GM12891 (cell line): ENCODE results near the gene SSU72.
"Not testable (repeated sequence)": the region's sequence is repeated elsewhere in the genome, so short reads cannot be mapped to it uniquely, and the experiment has no call there.

Experiments used
- POLR2A ChIP-seq: IDR thresholded peaks from 2 replicates; pipeline ENCODE4 v1.6.1; 2011; ENCODE audit warnings: low read depth, low read length, control low read depth
- POLR2AphosphoS5 ChIP-seq: IDR thresholded peaks from 2 replicates; pipeline ENCODE4 v1.6.1; 2011; ENCODE audit warnings: low read depth, low read length, control low read depth

DNA sequence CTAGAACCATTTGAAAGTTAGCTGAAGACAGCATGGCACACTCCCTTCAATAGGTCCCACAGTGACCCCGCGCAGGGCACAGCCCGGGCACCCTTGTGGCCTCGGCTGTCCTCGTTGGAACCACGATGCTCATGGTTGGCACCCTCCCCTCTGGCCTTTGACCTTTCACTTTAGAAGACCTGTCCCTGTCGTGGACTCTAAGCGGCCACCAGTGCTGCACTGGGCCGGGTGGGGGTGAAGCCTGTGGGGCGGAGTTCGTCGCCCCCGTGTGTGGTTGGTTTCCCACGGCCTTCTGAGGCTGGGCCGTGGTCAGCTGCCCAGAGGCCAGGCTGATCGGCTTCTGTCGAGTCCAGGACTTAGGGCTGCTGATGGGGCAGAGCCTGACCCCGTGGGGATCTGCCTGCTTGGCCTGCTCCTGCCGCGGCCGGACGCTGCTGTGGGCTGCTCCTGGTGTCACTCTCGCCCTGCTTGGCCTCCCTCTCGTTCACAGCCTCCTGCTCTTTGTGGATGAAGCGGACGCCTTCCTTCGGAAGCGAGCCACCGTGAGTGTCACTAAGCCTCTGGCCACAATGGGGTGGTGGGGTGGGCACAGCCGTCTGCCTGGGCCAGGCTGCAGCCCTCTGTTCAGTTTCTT is 49.8 kb downstream of the SSU72 start:
- TF ChIP-seq POLR2A, POLR2AphosphoS5: not testable (repeated sequence)
